HG02759 (cell line): ENCODE measurements around the gene NCKAP5.
A peak's percentile ranks its signal among the peaks of the same experiment; 100 is the strongest.
"Not testable (repeated sequence)": the region's sequence is repeated elsewhere in the genome, so short reads cannot be mapped to it uniquely, and the experiment has no call there.

Experiments
- ATAC-seq: cut with Tn5 transposase; IDR thresholded peaks from one replicate; pipeline ENCODE4 v1.9.1; 2021; ENCODE audit warnings: mild to moderate bottlenecking, moderate library complexity; ENCODE audit not compliant: unreplicated experiment

Gene NCKAP5

GRCh38 chr2:133475610-133476009, 92.7 kb downstream of the NCKAP5 start:
- ATAC-seq: no peak

GRCh38 chr2:133470446-133470845, 97.8 kb downstream of the NCKAP5 start:
- ATAC-seq: not testable (repeated sequence)

GRCh38 chr2:133462811-133463210, 105.5 kb downstream of the NCKAP5 start:
- ATAC-seq: no peak

- ATAC-seq: peak; percentile 56
These were observed 106.8 kb downstream of the NCKAP5 start for GRCh38 chr2:133461484-133461883.

GRCh38 chr2:133459590-133459989, 108.7 kb downstream of the NCKAP5 start:
- ATAC-seq: no peak

GRCh38 chr2:133458280-133458679, 110.0 kb downstream of the NCKAP5 start:
- ATAC-seq: no peak

- no peak for ATAC-seq
These were observed 110.4 kb downstream of the NCKAP5 start for GRCh38 chr2:133457861-133458260.

- ATAC-seq: no peak
These were observed 111.3 kb downstream of the NCKAP5 start for GRCh38 chr2:133456971-133457370.

- ATAC-seq: no peak
These were observed 112.1 kb downstream of the NCKAP5 start for GRCh38 chr2:133456156-133456555.

GRCh38 chr2:133453032-133453431, 115.2 kb downstream of the NCKAP5 start:
- ATAC-seq: no peak

- ATAC-seq: no peak
These were observed 115.7 kb downstream of the NCKAP5 start for GRCh38 chr2:133452583-133452982.

- no peak for ATAC-seq
These were observed 116.1 kb downstream of the NCKAP5 start for GRCh38 chr2:133452146-133452545.

GRCh38 chr2:133448195-133448594, 120.1 kb downstream of the NCKAP5 start:
- ATAC-seq: no peak

GRCh38 chr2:133447303-133447702, 121.0 kb downstream of the NCKAP5 start:
- no peak for ATAC-seq

- no peak for ATAC-seq
These were observed 123.8 kb downstream of the NCKAP5 start for GRCh38 chr2:133444465-133444864.

- ATAC-seq: no peak
These were observed 125.9 kb downstream of the NCKAP5 start for GRCh38 chr2:133442393-133442792.

- no peak for ATAC-seq
These were observed 128.7 kb downstream of the NCKAP5 start for GRCh38 chr2:133439565-133439920.

- ATAC-seq: no peak
These were observed 129.3 kb downstream of the NCKAP5 start for GRCh38 chr2:133438848-133439564.

- ATAC-seq: no peak
These were observed 130.2 kb downstream of the NCKAP5 start for GRCh38 chr2:133438026-133438425.

GRCh38 chr2:133437492-133437891, 130.8 kb downstream of the NCKAP5 start:
- ATAC-seq: no peak

- ATAC-seq: no peak
These were observed 133.1 kb downstream of the NCKAP5 start for GRCh38 chr2:133434959-133435668.
